Liver (tissue), 9 donors: Measurements from ENCODE around the gene OPTN. TPM values are rescaled to one million over a fixed set of nuclear protein-coding genes. Genes with fewer than 3 reads are reported as not detected.
"Not testable (repeated sequence)": the region's sequence is repeated elsewhere in the genome, so short reads cannot be mapped to it uniquely, and the experiment has no call there.

ENCODE experiments used
- DNase-seq: peaks from one replicate; pipeline ENCODE4 v3.0.0-alpha.2; 2017; ENCODE audit warnings: low spot score
- H3K27ac ChIP-seq, 2 donors: one replicate each; pipeline ENCODE4 v1.7.0; 2013; ENCODE audit warnings: inconsistent platforms in 2 of 2, low read length in 2 of 2, control low read depth in 1 of 2, low read depth in 1 of 2, mild to moderate bottlenecking in 1 of 2
- H3K27me3 ChIP-seq, 4 donors: one replicate each; pipeline versions ENCODE4 v1.6.1 to v1.7.0; 2013; ENCODE audit warnings: low read length in 3 of 4, inconsistent platforms in 1 of 4, mild to moderate bottlenecking in 1 of 4, moderate library complexity in 1 of 4; ENCODE audit not compliant: control insufficient read depth in 4 of 4, insufficient read depth in 4 of 4
- H3K36me3 ChIP-seq, 4 donors: one replicate each; pipeline versions ENCODE4 v1.6.1 to v1.7.0; 2013; ENCODE audit warnings: low read length in 3 of 4, mild to moderate bottlenecking in 3 of 4, low read depth in 1 of 4, moderate library complexity in 1 of 4; ENCODE audit not compliant: control insufficient read depth in 4 of 4, insufficient read depth in 3 of 4
- H3K4me1 ChIP-seq, 4 donors: one replicate each; pipeline versions ENCODE4 v1.6.1 to v1.7.0; 2013; ENCODE audit warnings: low read length in 3 of 4, mild to moderate bottlenecking in 3 of 4, moderate library complexity in 1 of 4; ENCODE audit not compliant: control insufficient read depth in 4 of 4, insufficient read depth in 4 of 4
- H3K4me3 ChIP-seq, 3 donors: one replicate each; pipeline versions ENCODE4 v1.6.1 to v1.7.0; 2013; ENCODE audit warnings: low read length in 3 of 3, control low read depth in 1 of 3, low read depth in 1 of 3, mild to moderate bottlenecking in 1 of 3
- H3K9ac ChIP-seq, 2 donors: one replicate each; pipeline ENCODE4 v1.7.0; 2013; ENCODE audit warnings: low read length in 2 of 2, mild to moderate bottlenecking in 2 of 2, moderate library complexity in 2 of 2, control low read depth in 1 of 2, low read depth in 1 of 2
- H3K9me3 ChIP-seq, 4 donors: one replicate each; pipeline versions ENCODE4 v1.6.1 to v1.7.0; 2013; ENCODE audit warnings: low read length in 3 of 4; ENCODE audit not compliant: control insufficient read depth in 4 of 4
- CTCF ChIP-seq: fragments of 150-350 bp; IDR thresholded peaks from 2 replicates; pipeline ENCODE4 v1.5.1; 2017; ENCODE audit warnings: improper control_type of control experiment, low read depth, low read length; ENCODE audit not compliant: missing input control
- EGR1 ChIP-seq, 2 donors: IDR thresholded peaks; 2 replicates each; pipeline ENCODE4 v1.6.1; 2016 to 2018; ENCODE audit warnings: antibody characterized with exemption in 2 of 2, low read depth in 2 of 2
- FOXA1 ChIP-seq: IDR thresholded peaks from 2 replicates; pipeline ENCODE4 v1.6.1; 2016; ENCODE audit warnings: antibody characterized with exemption
- GABPA ChIP-seq, 2 donors: IDR thresholded peaks in 1 of 2; conservative IDR thresholded peaks in 1 of 2; 2 replicates each; pipeline ENCODE4 v1.6.1; 2016; ENCODE audit warnings: antibody characterized with exemption in 2 of 2, mild to moderate bottlenecking in 1 of 2, moderate library complexity in 1 of 2
- HNF4A ChIP-seq, 2 donors: conservative IDR thresholded peaks; 2 replicates each; pipeline ENCODE4 v1.6.1; 2016; ENCODE audit warnings: antibody characterized with exemption in 2 of 2, mild to moderate bottlenecking in 2 of 2
- JUND ChIP-seq, 2 donors: IDR thresholded peaks; 2 replicates each; pipeline ENCODE4 v1.6.1; 2016; ENCODE audit warnings: antibody characterized with exemption in 2 of 2
- MAX ChIP-seq: IDR thresholded peaks from 2 replicates; pipeline ENCODE4 v1.6.1; 2016; ENCODE audit warnings: antibody characterized with exemption
- RAD21 ChIP-seq, 2 donors: IDR thresholded peaks; 2 replicates each; pipeline ENCODE4 v1.6.1; 2016; ENCODE audit warnings: antibody characterized with exemption in 2 of 2, mild to moderate bottlenecking in 2 of 2
- REST ChIP-seq: IDR thresholded peaks from 2 replicates; pipeline ENCODE4 v1.6.1; 2016; ENCODE audit warnings: antibody characterized with exemption, mild to moderate bottlenecking
- RXRA ChIP-seq, 2 donors: IDR thresholded peaks; 2 replicates each; pipeline ENCODE4 v1.6.1; 2017 to 2018; ENCODE audit warnings: antibody characterized with exemption in 2 of 2, mild to moderate bottlenecking in 1 of 2
- TAF1 ChIP-seq: conservative IDR thresholded peaks from 2 replicates; pipeline ENCODE4 v1.6.1; 2016; ENCODE audit warnings: antibody characterized with exemption, mild to moderate bottlenecking
- ZBTB33 ChIP-seq: IDR thresholded peaks from 2 replicates; pipeline ENCODE4 v1.6.1; 2016; ENCODE audit warnings: antibody characterized with exemption
- WGBS: extraction: QIAGEN DNeasy Blood & Tissue Kit; methylation state at CpG from one replicate; pipeline ENCODE4 v1.1.7; 2013; 5-methylcytosine and 5-hydroxymethylcytosine counted together
- polyA plus RNA-seq, 2 donors: library from polyadenylated mRNA; stranded (reverse) in 1 of 2; unstranded in 1 of 2; fragments of 200-250 nt in 1 of 2; fragments of >200 nt in 1 of 2; fragmentation: Nextera tagmentation in 1 of 2; extraction: Ambion mirVana in 1 of 2; gene quantifications; one replicate each; pipeline versions ENCODE4 v1.2.1 to v1.2.3, GENCODE V29; 2013 to 2015
- total RNA-seq, 2 donors: library from RNA; depleted of rRNA; stranded (reverse); fragments of >200 nt; gene quantifications; one replicate each; pipeline ENCODE4 v1.2.3, GENCODE V29; 2014
- donor health status: healthy.
- donor health status: healthy.
- donor health status: healthy.
- donor health status: healthy.
- donor health status: healthy.

OPTN gene
- total and polyA plus RNA-seq, 4 donors: 21.5 to 42.0 (median 34.2) TPM

- Histone ChIP-seq H3K9me3 (peaks cover 5 to 18% (median 13%) of the 10 kb centered on the region in 4 donors), H3K27me3 (peaks cover 0 to 2% (median 0%) of the 10 kb centered on the region in 4 donors), H3K4me3 (no peak overlapping the region), H3K9ac (no peak overlapping the region), H3K36me3 (peaks cover 0 to 2% (median 0%) of the 10 kb centered on the region in 4 donors), H3K27ac (no peak overlapping the region), H3K4me1 (no peaks in the 10 kb centered on the region)
- no peak for TF ChIP-seq FOXA1
- TF ChIP-seq EGR1 (IDR thresholded peaks at IDR 0.05; ENCODE audit: low read depth in 2 of 2): no peak
- no peak for TF ChIP-seq REST
- no peak for TF ChIP-seq HNF4A (conservative IDR thresholded peaks at IDR 0.05)
- TF ChIP-seq CTCF: no peak
- no peak for TF ChIP-seq ZBTB33
- TF ChIP-seq TAF1: no peak
- no peak for DNase-seq
- 79% methylated on average over 7 of the region's 7 CpGs for WGBS
These were observed 19.3 kb upstream of the OPTN start for GRCh38 chr10:13080643-13081042.

- 67% methylated on average over 3 of the region's 3 CpGs for WGBS
- not testable (repeated sequence) for H3K9ac ChIP-seq, H3K4me3 ChIP-seq, H3K27ac ChIP-seq, H3K27me3 ChIP-seq, H3K36me3 ChIP-seq, DNase-seq, H3K4me1 ChIP-seq
- peaks cover 5 to 18% (median 13%) of the 10 kb centered on the region in 4 donors for H3K9me3 ChIP-seq
These were observed 16.3 kb upstream of the OPTN start for GRCh38 chr10:13083700-13084099.

GRCh38 chr10:13086056-13086455 is 13.9 kb upstream of the OPTN start:
- Histone ChIP-seq H3K9me3 (peaks cover 0 to 11% (median 6%) of the 10 kb centered on the region in 4 donors), H3K27ac (no peak overlapping the region), H3K4me3 (no peak overlapping the region), H3K36me3 (no peaks in the 10 kb centered on the region), H3K9ac (no peak overlapping the region), H3K27me3 (no peaks in the 10 kb centered on the region), H3K4me1 (peaks cover 0 to 5% (median 3%) of the 10 kb centered on the region in 4 donors)
- DNase-seq: no peak
- WGBS: 94% methylated on average over 1 of the region's 1 CpG
- TF ChIP-seq MAX (no peak), RXRA (IDR thresholded peaks at IDR 0.05) (no peak), GABPA (IDR thresholded peaks at IDR 0.05 in 1 of 2, conservative IDR thresholded peaks at IDR 0.05 in 1 of 2) (no peak), JUND (IDR thresholded peaks at IDR 0.05) (no peak), EGR1 (IDR thresholded peaks at IDR 0.05; ENCODE audit: low read depth in 2 of 2) (no peak), TAF1 (no peak), RAD21 (IDR thresholded peaks at IDR 0.05) (no peak), HNF4A (conservative IDR thresholded peaks at IDR 0.05) (no peak), CTCF (no peak), REST (no peak)
